MM.1S (cell line): Measurements from ENCODE around the gene MTF1.

Source experiments
- DNase-seq: peaks from one replicate; pipeline ENCODE4 v3.0.0-alpha.2; 2015
- H2AFZ ChIP-seq: fragments of 300-600 bp; sonication (generic); 2 replicates; pipeline ENCODE4 v1.6.0; 2016; ENCODE audit warnings: antibody characterized with exemption, low read length
- H3F3A ChIP-seq: fragments of 300-600 bp; sonication (generic); 2 replicates; pipeline ENCODE4 v1.6.1; 2016; ENCODE audit warnings: mild to moderate bottlenecking, antibody characterized with exemption, low read length, moderate library complexity, mixed read lengths; ENCODE audit not compliant: insufficient read depth
- H3K27ac ChIP-seq: fragments of 300-600 bp; sonication (generic); 2 replicates; pipeline ENCODE4 v1.5.1; 2016; ENCODE audit warnings: mild to moderate bottlenecking, low read length
- H3K27me3 ChIP-seq: fragments of 300-600 bp; sonication (generic); replicated peaks from 2 replicates; pipeline ENCODE4 v1.6.0; 2016; ENCODE audit warnings: low read length; ENCODE audit not compliant: insufficient read depth
- H3K36me3 ChIP-seq: fragments of 300-600 bp; sonication (generic); replicated peaks from 2 replicates; pipeline ENCODE4 v1.6.1; 2016; ENCODE audit warnings: mild to moderate bottlenecking, low read length, mixed read lengths; ENCODE audit not compliant: insufficient read depth
- H3K4me1 ChIP-seq: fragments of 300-600 bp; sonication (generic); 2 replicates; pipeline ENCODE4 v1.6.1; 2016; ENCODE audit warnings: low read length, mixed read lengths
- H3K4me2 ChIP-seq: fragments of 300-600 bp; sonication (generic); 2 replicates; pipeline ENCODE4 v1.6.0; 2016; ENCODE audit warnings: low read depth, low read length
- H3K4me3 ChIP-seq: fragments of 300-600 bp; sonication (generic); 2 replicates; pipeline ENCODE4 v1.5.1; 2016; ENCODE audit warnings: low read length, mixed read lengths
- H3K79me2 ChIP-seq: fragments of 300-600 bp; sonication (generic); 2 replicates; pipeline ENCODE4 v1.6.1; 2016; ENCODE audit warnings: mixed run types, low read length, mixed read lengths
- H3K9ac ChIP-seq: fragments of 300-600 bp; sonication (generic); 2 replicates; pipeline ENCODE4 v1.6.1; 2016; ENCODE audit warnings: low read length, mixed read lengths
- H3K9me2 ChIP-seq: fragments of 300-600 bp; sonication (generic); replicated peaks from 2 replicates; pipeline ENCODE4 v1.6.1; 2016; ENCODE audit warnings: mild to moderate bottlenecking, low read length, mixed read lengths; ENCODE audit not compliant: insufficient read depth
- H3K9me3 ChIP-seq: fragments of 300-600 bp; sonication (generic); replicated peaks from 2 replicates; pipeline ENCODE4 v1.6.1; 2016; ENCODE audit warnings: mild to moderate bottlenecking, low read length, mixed read lengths; ENCODE audit not compliant: insufficient read depth
- H4K20me1 ChIP-seq: fragments of 300-600 bp; sonication (generic); 2 replicates; pipeline ENCODE4 v1.6.1; 2016; ENCODE audit warnings: mild to moderate bottlenecking, low read length, moderate library complexity, mixed read lengths; ENCODE audit not compliant: insufficient read depth
- CTCF ChIP-seq: fragments of 300-600 bp; sonication (generic); IDR thresholded peaks from 2 replicates; pipeline ENCODE4 v1.5.1; 2016; ENCODE audit warnings: antibody characterized with exemption, low read length, mixed read lengths
- EZH2 ChIP-seq: fragments of 300-600 bp; sonication (generic); optimal IDR thresholded peaks from 2 replicates; pipeline ENCODE3; 2017; ENCODE audit warnings: low read depth, mild to moderate bottlenecking, antibody characterized with exemption, low read length, mixed read lengths
- EZH2phosphoT487 ChIP-seq: fragments of 300-600 bp; sonication (generic); IDR thresholded peaks from 2 replicates; pipeline ENCODE4 v1.6.1; 2018; ENCODE audit warnings: antibody characterized with exemption, low read length

MTF1 gene

GRCh38 chr1:37807220-37807554 is 52.2 kb downstream of the MTF1 start:
- Histone ChIP-seq H3K27ac (peak overlapping the region; percentile 50; the same call in 1 of the 2 replicates), H3K27me3 (no peaks in the 10 kb centered on the region), H2AFZ (no peak overlapping the region), H3K4me2 (peak overlapping the region; percentile 88), H3K9me3 (no peaks in the 10 kb centered on the region), H3K36me3 (0 out of 2 replicates have a peak, but pooled peaks cover 8% of the 10 kb centered on the region), H4K20me1 (peaks cover 18% of the 10 kb centered on the region), H3K4me3 (peak overlapping the region; percentile 80), H3K9me2 (no peaks in the 10 kb centered on the region), H3K9ac (peak overlapping the region; percentile 86), H3F3A (peaks cover 26% of the 10 kb centered on the region), H3K79me2 (peaks cover 64% of the 10 kb centered on the region), H3K4me1 (peaks cover 14% of the 10 kb centered on the region; the same call in 1 of the 2 replicates)
- DNase-seq: peak; percentile 15
- TF ChIP-seq EZH2phosphoT487 (no peak), CTCF (no peak), EZH2 (no peak)

GRCh38 chr1:37802439-37802838 is 57.0 kb downstream of the MTF1 start:
- no peak overlapping the region for H3K4me3 ChIP-seq
- H3K9me3 ChIP-seq: no peaks in the 10 kb centered on the region
- H3K27ac ChIP-seq: no peak overlapping the region
- TF ChIP-seq CTCF (no peak), EZH2phosphoT487 (no peak), EZH2 (no peak)
- peaks cover 14% of the 10 kb centered on the region; the same call in 1 of the 2 replicates for H3K36me3 ChIP-seq
- H3K9me2 ChIP-seq: no peaks in the 10 kb centered on the region
- no peak overlapping the region for H2AFZ ChIP-seq
- no peak overlapping the region for H3K4me2 ChIP-seq
- peaks cover 18% of the 10 kb centered on the region for H4K20me1 ChIP-seq
- no peak overlapping the region for H3K9ac ChIP-seq
- DNase-seq: no peak
- H3K27me3 ChIP-seq: no peaks in the 10 kb centered on the region
- peaks cover 8% of the 10 kb centered on the region; the same call in 1 of the 2 replicates for H3K4me1 ChIP-seq
- peaks cover 18% of the 10 kb centered on the region for H3F3A ChIP-seq
- H3K79me2 ChIP-seq: peaks cover 64% of the 10 kb centered on the region

DNA sequence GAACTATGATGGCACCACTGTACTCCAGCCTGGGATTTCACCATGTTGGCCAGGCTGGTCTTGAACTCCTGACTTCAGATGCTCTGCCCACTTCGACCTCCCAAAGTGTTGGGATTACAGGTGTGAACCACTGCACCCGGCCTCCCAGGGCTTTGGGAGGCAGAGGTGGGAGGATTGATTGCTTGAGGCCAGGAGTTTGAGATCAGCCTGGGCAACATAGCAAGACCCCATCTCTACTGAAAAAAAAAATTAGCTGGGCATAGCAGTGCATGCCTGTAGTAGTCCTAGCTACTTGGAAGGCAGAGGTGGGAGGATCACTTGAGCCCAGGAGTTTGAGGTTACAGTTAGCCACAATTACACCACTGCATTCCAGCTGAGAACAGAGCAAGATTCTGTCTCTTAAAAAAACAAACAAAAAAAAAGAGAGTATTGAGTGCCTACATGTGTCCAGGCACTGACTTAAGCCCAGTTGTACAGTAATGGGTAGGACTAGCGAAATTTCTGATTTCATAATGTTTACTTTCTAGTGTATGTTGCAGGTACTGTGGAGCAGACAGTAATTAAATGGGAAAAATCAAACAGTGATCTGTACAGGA is 61.5 kb downstream of the MTF1 start:
- Histone ChIP-seq H3K27me3 (no peaks in the 10 kb centered on the region), H3K9me2 (no peaks in the 10 kb centered on the region), H3K36me3 (peaks cover 6% of the 10 kb centered on the region; the same call in 1 of the 2 replicates), H3K4me3 (no peak overlapping the region), H3K27ac (no peak overlapping the region), H3F3A (peaks cover 19% of the 10 kb centered on the region), H3K9ac (no peak overlapping the region), H4K20me1 (no peaks in the 10 kb centered on the region), H3K4me2 (no peak overlapping the region), H3K79me2 (peaks cover 40% of the 10 kb centered on the region), H3K4me1 (peaks cover 21% of the 10 kb centered on the region), H2AFZ (no peak overlapping the region), H3K9me3 (no peaks in the 10 kb centered on the region)
- TF ChIP-seq CTCF: no peak
- TF ChIP-seq EZH2: no peak
- no peak for TF ChIP-seq EZH2phosphoT487
- DNase-seq: no peak
